Uterus (tissue), 4 donors: Measurements from ENCODE around the gene ANOS1. TPM values are rescaled to one million over a fixed set of nuclear protein-coding genes. Genes with fewer than 3 reads are reported as not detected.

ENCODE experiments used
- DNase-seq, 2 donors: peaks; one replicate each; pipeline ENCODE4 v3.0.0-alpha.2; 2019 to 2020
- H3K27ac ChIP-seq, 2 donors: fragments of 200-600 bp; sonication (generic); 1 replicate in 1 of 2; 2 replicates in 1 of 2; pipeline ENCODE4 v1.5.1; 2016 to 2018
- H3K27me3 ChIP-seq, 2 donors: fragments of 200-600 bp; sonication (generic); one replicate each; pipeline ENCODE4 v1.5.1; 2018 to 2019; ENCODE audit warnings: control low read depth in 1 of 2
- H3K36me3 ChIP-seq, 2 donors: fragments of 200-600 bp; sonication (generic); one replicate each; pipeline ENCODE4 v1.5.1; 2019; ENCODE audit warnings: control low read depth in 1 of 2
- H3K4me1 ChIP-seq, 2 donors: fragments of 200-600 bp; sonication (generic); one replicate each; pipeline ENCODE4 v1.5.1; 2018 to 2019; ENCODE audit warnings: control low read depth in 1 of 2
- H3K4me3 ChIP-seq, 2 donors: fragments of 200-600 bp; sonication (generic); 1 replicate in 1 of 2; 2 replicates in 1 of 2; pipeline ENCODE4 v1.5.1; 2018 to 2019; ENCODE audit warnings: mild to moderate bottlenecking in 1 of 2
- H3K9me3 ChIP-seq, 2 donors: fragments of 200-600 bp; sonication (generic); one replicate each; pipeline ENCODE4 v1.5.1; 2019; ENCODE audit warnings: control low read depth in 1 of 2
- CTCF ChIP-seq, 4 experiments: fragments of 200-600 bp in 2 of 4; fragments of 450-650 bp in 2 of 4; sonication (generic) in 2 of 4; IDR thresholded peaks; one replicate each; pipeline ENCODE4 v1.5.1; 2016 to 2019; ENCODE audit warnings: antibody characterized with exemption in 4 of 4, mild to moderate bottlenecking in 2 of 4, moderate library complexity in 1 of 4
- POLR2A ChIP-seq, 2 donors: fragments of 450-650 bp; IDR thresholded peaks; one replicate each; pipeline ENCODE4 v1.6.1; 2016; ENCODE audit warnings: antibody characterized with exemption in 2 of 2, mild to moderate bottlenecking in 1 of 2, moderate library complexity in 1 of 2
- intact Hi-C: fragments of 100-400 bp; cut with DNase I; formaldehyde crosslinking; loops from one replicate; pipeline ENCODE4 v1.15.1; 2023; ENCODE audit warnings: low total_unique reads
- total RNA-seq, 4 donors: library from RNA; depleted of rRNA in 3 of 4; stranded (reverse); fragments of >200 nt in 3 of 4; gene quantifications; one replicate each; pipeline versions ENCODE4 v1.1.0 to v1.2.4, GENCODE V29; 2014 to 2023
- donor health status: DM: yes; HTN: yes; CAD: no.

ANOS1 gene
- total RNA-seq, 4 donors from 2014 or later = 0.26 to 10.6 (median 1.2) TPM

DNA sequence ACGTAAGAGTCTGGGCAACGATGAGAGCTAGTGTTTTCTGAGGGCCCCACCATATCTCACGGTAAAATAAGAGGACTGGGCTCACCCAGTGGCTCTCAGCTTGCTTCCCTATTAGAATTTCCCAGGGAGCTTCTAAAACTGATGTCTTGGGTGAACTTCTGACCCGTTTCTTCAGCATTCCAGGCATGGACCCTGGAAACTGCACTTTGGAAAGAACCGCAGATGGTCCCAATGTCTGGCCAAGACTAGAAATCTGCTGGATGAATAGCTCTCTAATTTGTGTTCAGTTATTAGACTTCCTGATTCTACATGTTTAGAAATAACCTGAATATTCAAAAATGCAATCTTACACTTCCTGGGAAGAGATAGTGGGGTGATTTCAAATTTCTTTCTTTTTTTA is 127.8 kb downstream of the ANOS1 start:
- Histone ChIP-seq H3K4me1 (no peaks in the 10 kb centered on the region), H3K4me3 (no peak overlapping the region), H3K9me3 (no peaks in the 10 kb centered on the region), H3K36me3 (no peaks in the 10 kb centered on the region), H3K27ac (no peak overlapping the region), H3K27me3 (no peaks in the 10 kb centered on the region)
- intact Hi-C loops = no loop called here
- TF ChIP-seq CTCF (IDR thresholded peaks at IDR 0.05) = no peak
- TF ChIP-seq POLR2A (IDR thresholded peaks at IDR 0.05) = no peak
- no peak for DNase-seq

DNA sequence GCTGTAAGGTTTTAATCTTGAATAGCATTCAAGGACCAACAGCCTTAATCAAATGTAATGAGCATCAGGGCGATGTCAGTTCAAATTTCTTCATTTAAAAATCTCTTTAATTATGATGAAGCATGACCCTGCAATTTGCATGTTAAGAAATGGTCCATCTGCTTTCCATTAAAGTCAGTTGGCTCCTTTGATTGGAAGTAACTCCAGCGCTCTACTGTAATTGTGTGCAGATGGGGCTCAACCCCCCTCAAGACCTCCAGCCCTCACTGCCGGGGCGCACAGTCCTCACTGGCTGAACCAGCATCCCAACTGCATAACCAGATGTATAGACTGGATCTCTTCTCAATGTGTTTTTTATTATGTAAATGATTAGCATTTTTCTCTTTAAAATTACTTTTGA is 140.4 kb downstream of the ANOS1 start:
- H3K36me3 ChIP-seq = no peaks in the 10 kb centered on the region
- no peak overlapping the region for H3K27ac ChIP-seq
- intact Hi-C loops = no loop called here
- H3K4me3 ChIP-seq = no peak overlapping the region
- H3K9me3 ChIP-seq = no peaks in the 10 kb centered on the region
- H3K4me1 ChIP-seq = no peaks in the 10 kb centered on the region
- DNase-seq = no peak
- H3K27me3 ChIP-seq = no peaks in the 10 kb centered on the region
- no peak for TF ChIP-seq CTCF (IDR thresholded peaks at IDR 0.05)
- TF ChIP-seq POLR2A (IDR thresholded peaks at IDR 0.05) = no peak

DNA sequence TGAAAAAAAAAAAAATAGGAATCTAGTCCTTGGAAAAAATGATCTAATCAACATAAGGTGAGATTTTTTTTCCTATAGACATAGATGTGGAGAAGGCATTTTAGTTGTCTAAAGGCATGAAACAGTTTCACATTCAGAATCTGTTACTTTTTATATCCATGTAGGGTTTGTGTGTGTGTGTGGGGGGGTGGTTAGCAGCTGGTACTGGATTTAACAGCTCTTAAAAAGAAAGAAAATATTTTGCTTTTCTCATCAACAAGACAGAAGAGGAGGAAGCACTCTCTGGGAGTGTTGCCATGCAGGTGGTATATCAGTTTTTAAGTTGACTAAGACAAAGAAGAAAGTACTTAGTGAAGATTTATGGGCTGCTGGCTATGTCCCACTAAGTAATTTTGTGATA is 145.0 kb downstream of the ANOS1 start:
- Histone ChIP-seq H3K4me1 (no peaks in the 10 kb centered on the region), H3K27ac (no peak overlapping the region), H3K4me3 (no peak overlapping the region), H3K9me3 (no peaks in the 10 kb centered on the region), H3K27me3 (no peaks in the 10 kb centered on the region), H3K36me3 (no peaks in the 10 kb centered on the region)
- no peak for DNase-seq
- intact Hi-C loops = no loop called here
- TF ChIP-seq CTCF (IDR thresholded peaks at IDR 0.05) = no peak
- TF ChIP-seq POLR2A (IDR thresholded peaks at IDR 0.05) = no peak

DNA sequence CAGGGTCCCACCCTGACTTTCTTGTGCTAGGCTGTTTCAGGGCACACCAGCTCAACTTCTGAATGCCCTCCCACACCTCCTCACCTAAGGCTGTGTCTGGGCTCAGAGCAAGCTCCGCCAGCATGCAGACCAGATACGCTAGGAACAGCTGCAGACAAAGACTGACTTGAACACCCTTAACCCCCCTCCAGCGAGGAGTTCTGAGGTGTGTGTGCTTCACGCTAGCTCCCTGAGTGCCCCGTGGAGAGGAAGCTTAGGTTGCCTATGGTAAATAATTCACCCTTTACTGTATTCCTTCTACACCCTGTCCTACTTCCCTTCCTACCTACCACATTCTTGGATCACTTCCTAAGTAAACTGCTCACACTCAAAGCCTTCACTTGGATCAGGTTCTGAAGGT is 152.3 kb downstream of the ANOS1 start:
- intact Hi-C loops = no loop called here
- TF ChIP-seq POLR2A (IDR thresholded peaks at IDR 0.05) (no peak), CTCF (IDR thresholded peaks at IDR 0.05) (no peak)
- Histone ChIP-seq H3K4me1 (no peaks in the 10 kb centered on the region), H3K27ac (no peak overlapping the region), H3K4me3 (no peak overlapping the region), H3K27me3 (no peaks in the 10 kb centered on the region), H3K9me3 (no peaks in the 10 kb centered on the region), H3K36me3 (no peaks in the 10 kb centered on the region)
- DNase-seq = no peak

- H3K27ac ChIP-seq = no peak overlapping the region
- no peak for TF ChIP-seq CTCF (IDR thresholded peaks at IDR 0.05)
- TF ChIP-seq POLR2A (IDR thresholded peaks at IDR 0.05) = no peak
- no peaks in the 10 kb centered on the region for H3K4me1 ChIP-seq
- intact Hi-C loops = no loop called here
- no peaks in the 10 kb centered on the region for H3K36me3 ChIP-seq
- H3K27me3 ChIP-seq = no peaks in the 10 kb centered on the region
- DNase-seq = no peak
- H3K9me3 ChIP-seq = no peaks in the 10 kb centered on the region
- no peak overlapping the region for H3K4me3 ChIP-seq
Measured at GRCh38 chrX:8576821-8577220, 155.1 kb downstream of the ANOS1 start.
